SIG-M5 (cell line): ENCODE results near the gene ZBTB46.
"Not testable (repeated sequence)": the region's sequence is repeated elsewhere in the genome, so short reads cannot be mapped to it uniquely, and the experiment has no call there.

Experiments
- DNase-seq: peaks from one replicate; lab custom pipeline; 2025; lab: John Stamatoyannopoulos, UW

ZBTB46 gene

GRCh38 chr20:63815615-63816253 lies 15.3 kb downstream of the ZBTB46 start:
- no peak for DNase-seq

GRCh38 chr20:63814891-63815614 lies 16.0 kb downstream of the ZBTB46 start:
- DNase-seq, result no peak

GRCh38 chr20:63811491-63811875 lies 19.6 kb downstream of the ZBTB46 start:
- no peak for DNase-seq

GRCh38 chr20:63810730-63811490 lies 20.2 kb downstream of the ZBTB46 start:
- DNase-seq, result no peak

- DNase-seq, result no peak
Observed at GRCh38 chr20:63809856-63810255, 21.2 kb downstream of the ZBTB46 start.

GRCh38 chr20:63808964-63809674 lies 21.9 kb downstream of the ZBTB46 start:
- DNase-seq, result no peak

- no peak for DNase-seq
Observed at GRCh38 chr20:63808145-63808724, 22.8 kb downstream of the ZBTB46 start.

GRCh38 chr20:63807654-63808053 lies 23.4 kb downstream of the ZBTB46 start:
- no peak for DNase-seq

- no peak for DNase-seq
Observed at GRCh38 chr20:63804308-63804636, 26.8 kb downstream of the ZBTB46 start.

- no peak for DNase-seq
Observed at GRCh38 chr20:63802469-63803240, 28.4 kb downstream of the ZBTB46 start.

- not testable (repeated sequence) for DNase-seq
Observed at GRCh38 chr20:63801174-63801573, 29.9 kb downstream of the ZBTB46 start.

- not testable (repeated sequence) for DNase-seq
Observed at GRCh38 chr20:63800411-63800810, 30.7 kb downstream of the ZBTB46 start.

- DNase-seq, result not testable (repeated sequence)
Observed at GRCh38 chr20:63799127-63799526, 31.9 kb downstream of the ZBTB46 start.

GRCh38 chr20:63797175-63797574 lies 33.9 kb downstream of the ZBTB46 start:
- DNase-seq, result not testable (repeated sequence)

- DNase-seq, result no peak
Observed at GRCh38 chr20:63795178-63795830, 35.8 kb downstream of the ZBTB46 start.

- DNase-seq, result no peak
Observed at GRCh38 chr20:63794614-63795013, 36.5 kb downstream of the ZBTB46 start.

- no peak for DNase-seq
Observed at GRCh38 chr20:63792866-63793265, 38.2 kb downstream of the ZBTB46 start.

- DNase-seq, result no peak
Observed at GRCh38 chr20:63791497-63792156, 39.4 kb downstream of the ZBTB46 start.

- no peak for DNase-seq
Observed at GRCh38 chr20:63790572-63791168, 40.4 kb downstream of the ZBTB46 start.
